OCI-M2 (cell line): Measurements from ENCODE around the gene GALNTL6.

Experiments
- DNase-seq: peaks from one replicate; lab custom pipeline; 2025; ENCODE audit not compliant: unreplicated experiment; lab: John Stamatoyannopoulos, UW

Gene GALNTL6

DNA sequence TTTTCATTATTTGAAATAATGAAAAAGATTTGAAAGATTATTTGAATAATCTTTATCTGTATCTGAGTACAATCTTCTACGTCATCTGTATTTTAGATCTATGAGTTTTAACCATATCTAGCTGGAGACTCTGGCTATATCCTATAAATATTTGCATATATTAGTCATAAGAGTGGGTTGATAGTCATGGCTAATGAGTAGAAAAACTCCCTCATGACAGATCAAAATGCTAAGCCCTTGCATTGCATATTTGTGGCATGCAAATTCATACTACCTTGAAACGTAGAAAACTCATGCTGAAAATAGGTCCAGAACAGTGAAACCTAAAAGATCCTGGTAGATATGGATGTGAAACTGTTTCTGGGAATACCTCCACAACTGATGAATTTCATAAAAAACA lies 291.3 kb downstream of the GALNTL6 start:
- DNase-seq: no peak

- DNase-seq: no peak
Measured at GRCh38 chr4:172105918-172106317, 292.7 kb downstream of the GALNTL6 start.

DNA sequence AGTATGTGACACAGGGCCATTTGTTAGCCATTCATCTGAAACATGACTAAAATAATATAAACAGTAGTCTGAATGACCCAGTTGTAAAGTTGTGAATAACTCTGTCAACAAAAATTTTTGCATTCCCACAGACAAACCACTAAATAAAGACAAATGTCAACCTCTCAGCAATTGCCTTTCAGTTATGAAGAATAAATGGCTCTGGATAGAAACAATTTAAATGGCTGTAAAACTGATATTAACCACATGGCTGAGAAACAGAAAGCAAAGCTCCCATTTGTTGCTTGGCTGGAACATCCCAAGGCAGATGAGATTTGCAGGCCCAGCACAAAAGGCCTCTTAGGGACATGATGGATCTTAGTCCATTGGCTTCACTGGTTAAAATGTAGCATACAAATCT lies 296.3 kb downstream of the GALNTL6 start:
- no peak for DNase-seq

DNA sequence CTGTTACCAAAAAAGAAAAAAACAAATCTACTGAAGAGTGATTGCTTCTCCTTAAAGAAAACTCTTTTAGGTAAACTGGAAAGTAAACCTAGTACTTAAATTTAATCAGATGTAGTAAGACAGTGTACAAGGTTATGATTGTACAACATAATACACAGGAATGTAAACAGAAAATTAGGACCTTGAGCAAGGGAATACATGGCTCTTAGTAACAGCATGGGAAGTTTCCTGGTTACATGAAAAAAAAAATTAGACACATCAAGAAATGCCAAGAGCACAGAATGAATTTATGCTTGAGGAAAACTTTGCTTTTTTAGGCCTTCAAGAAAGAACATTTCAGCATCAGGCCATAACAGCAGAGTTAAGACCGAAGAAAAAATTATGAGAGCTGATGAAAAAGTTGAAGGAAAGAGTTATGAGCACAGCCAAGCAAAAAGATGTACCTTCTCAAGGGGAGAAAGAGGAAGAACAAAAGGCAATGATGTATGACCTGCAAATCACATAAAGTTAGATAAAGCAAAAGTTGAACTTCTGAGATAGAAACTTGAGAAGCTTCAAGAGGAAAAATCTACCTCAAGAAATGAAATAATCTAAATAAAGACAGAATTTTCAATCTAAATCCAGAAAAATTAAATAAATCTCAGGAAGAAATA lies 311.6 kb downstream of the GALNTL6 start:
- DNase-seq: no peak

DNA sequence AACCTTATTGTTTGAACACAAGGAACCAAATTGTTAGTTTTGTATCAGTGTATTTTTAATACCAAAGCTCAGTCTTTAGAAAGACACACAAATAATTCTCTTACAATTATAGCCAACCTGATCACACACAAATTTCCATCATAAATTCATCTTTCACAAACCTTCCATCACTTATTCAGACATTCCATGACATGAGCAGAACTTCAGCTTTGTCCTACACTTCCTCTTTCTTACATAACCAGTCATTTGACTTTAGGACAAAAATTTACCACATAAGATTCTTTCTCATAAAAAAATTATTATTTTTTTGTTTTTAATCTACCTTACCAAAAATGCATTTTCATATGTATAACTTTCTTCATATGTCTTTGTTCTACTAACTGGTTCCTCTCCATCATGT lies 312.2 kb downstream of the GALNTL6 start:
- no peak for DNase-seq

DNA sequence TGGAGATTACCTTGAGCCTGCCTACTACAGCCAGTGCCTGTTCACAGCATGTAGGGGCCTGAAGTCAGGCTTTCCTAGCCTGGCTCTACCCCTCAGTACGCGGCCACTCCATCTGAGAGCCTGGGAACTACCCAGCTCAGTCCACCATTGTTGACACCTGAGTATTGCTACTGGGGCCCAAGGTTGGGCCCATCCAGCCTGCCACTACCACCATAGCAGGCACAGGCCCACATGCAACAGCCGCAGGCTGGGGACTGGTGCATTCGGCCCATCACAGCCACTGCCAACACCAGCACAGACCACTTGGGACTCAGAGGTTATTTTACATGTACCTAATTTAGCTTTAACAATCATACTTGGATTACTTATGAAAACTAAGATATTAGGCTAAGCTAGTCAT lies 314.0 kb downstream of the GALNTL6 start:
- DNase-seq: no peak

- DNase-seq: no peak
Measured at GRCh38 chr4:172129593-172129992, 316.4 kb downstream of the GALNTL6 start.

GRCh38 chr4:172134521-172134920 lies 321.3 kb downstream of the GALNTL6 start:
- no peak for DNase-seq

- no peak for DNase-seq
Measured at GRCh38 chr4:172141025-172141424, 327.8 kb downstream of the GALNTL6 start.

- no peak for DNase-seq
Measured at GRCh38 chr4:172142281-172142741, 329.1 kb downstream of the GALNTL6 start.

DNA sequence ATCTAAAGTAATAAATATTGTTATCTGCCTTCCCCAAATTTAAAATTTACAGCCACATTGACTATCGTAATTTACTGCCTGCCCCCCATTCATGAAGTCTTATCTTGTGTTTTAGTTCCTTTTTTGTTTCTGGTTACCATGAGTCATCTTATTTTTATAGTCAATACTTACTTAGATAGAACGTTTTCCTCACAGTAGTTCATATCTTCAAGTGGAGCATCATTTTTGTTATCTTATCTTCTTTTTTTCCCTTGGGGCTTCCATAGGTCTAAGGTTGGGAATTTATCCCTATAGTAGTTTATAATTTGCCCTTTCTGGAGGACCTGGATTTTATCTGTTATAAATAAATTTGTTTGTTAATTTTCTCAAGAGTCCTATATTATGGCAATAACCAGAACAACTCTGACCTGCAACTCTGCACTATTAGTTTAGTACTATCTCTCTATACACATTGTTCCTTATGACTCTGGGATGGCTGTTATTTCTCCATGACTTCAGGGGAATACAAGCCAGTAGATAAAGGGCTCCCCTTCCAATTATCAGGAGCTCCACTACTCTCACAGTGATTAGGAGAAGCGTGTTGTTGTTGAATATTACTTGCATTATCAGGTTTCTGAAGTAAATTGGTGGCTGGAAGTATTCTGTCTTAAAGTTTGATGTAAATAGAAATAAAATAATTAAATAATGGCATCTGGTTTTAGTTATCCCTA lies 330.6 kb downstream of the GALNTL6 start:
- peak; percentile 50 for DNase-seq

DNA sequence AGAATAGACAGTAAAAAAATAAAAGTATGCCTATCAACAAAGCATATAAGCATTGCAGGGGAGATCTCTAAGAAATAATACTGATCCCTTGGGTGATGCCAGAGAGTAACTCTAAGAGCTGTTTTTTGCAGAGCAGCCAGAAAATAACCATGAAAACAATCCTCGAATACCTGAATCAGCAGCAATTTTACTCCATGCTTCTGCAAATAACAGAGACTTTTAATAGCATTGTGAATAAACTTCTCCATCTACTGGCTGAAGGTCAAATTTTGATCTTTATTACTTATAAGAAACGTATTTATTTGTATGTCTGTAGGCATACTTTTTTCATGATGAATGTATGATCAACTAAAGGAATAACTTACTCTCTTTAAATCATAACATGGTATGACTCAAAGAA lies 334.5 kb downstream of the GALNTL6 start:
- no peak for DNase-seq

DNA sequence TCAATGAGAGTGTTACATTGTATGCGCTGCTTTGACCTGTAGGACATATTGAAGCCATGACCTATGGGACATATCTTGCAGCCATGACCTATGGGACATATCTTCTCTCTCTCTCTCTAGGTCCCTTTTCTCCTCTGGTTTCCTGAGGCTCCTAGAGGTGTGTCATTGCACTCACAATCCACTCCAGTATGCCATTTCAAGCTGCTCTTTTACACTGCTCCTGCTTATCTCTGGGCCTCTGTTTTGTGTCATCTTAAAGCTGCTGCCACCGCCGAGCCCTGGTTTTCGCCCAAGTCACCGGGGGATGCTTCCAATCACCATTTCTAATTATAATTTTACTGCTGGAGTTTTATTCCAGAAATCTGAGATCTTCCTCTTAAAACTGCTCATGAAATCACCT lies 336.1 kb downstream of the GALNTL6 start:
- no peak for DNase-seq

DNA sequence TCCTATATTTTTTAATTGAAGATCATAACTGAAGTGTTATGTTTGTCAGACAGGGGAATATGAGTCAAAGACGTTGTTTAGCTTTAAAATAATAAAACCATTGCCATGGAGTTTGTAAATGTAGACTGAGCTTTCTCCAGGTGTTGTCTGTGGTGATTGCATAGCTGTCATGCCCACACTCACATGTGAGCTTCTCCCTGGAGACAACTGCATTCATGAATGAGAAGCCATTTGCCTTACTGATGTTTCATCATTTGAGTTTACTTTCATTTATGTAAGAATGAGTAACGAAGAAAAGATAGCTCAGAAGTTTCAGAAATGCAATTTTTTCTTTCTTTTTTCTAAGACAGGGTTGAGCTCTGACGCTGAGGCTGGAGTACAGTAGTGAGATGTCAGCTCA lies 339.1 kb downstream of the GALNTL6 start:
- DNase-seq: no peak

- DNase-seq: no peak
Measured at GRCh38 chr4:172153719-172154118, 340.5 kb downstream of the GALNTL6 start.

DNA sequence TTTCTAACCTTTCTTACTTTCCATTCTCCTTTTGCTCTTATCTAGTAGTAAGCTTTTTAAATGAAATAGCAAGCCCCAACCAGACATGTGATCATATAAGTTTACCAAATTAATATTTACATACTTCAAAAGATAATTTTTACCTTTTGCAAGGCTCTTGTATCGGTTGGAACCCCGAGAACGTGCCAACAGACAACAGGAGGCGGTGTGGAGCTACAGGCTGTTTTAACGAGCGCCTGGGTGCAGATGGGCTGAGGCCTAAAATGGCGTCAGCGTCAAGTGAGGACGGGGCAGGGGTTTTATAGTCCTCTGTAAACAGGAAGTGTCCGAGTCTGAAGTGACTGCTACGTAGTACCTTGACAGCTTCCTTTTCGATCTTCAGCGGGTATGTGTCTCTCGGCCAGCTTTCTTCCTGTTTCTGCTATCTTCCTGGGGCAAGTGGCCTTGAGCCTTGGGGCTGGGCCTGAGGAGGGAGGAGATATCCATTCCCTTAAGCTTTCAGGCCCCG lies 342.7 kb downstream of the GALNTL6 start:
- DNase-seq: no peak

DNA sequence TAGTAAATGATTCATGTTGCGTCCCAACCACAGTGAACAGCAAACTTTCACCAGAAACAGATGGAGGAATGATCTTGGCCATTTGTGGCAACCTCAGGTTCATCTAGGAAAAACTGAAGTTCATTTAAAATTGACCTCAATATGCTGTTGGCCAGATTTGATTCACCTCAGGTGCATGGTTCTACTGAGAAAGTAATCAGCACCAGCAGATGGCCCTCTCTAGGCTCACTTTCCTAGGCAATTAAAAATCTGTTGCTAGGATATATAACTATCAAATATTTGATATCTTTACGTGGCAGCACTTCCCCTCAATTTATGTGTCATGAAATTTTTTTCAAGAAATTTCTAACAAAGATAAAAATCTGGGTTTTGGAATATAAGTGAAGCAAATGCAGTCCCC lies 344.7 kb downstream of the GALNTL6 start:
- DNase-seq: no peak

GRCh38 chr4:172163215-172163614 lies 350.0 kb downstream of the GALNTL6 start:
- no peak for DNase-seq

GRCh38 chr4:172168888-172169287 lies 355.7 kb downstream of the GALNTL6 start:
- no peak for DNase-seq

DNA sequence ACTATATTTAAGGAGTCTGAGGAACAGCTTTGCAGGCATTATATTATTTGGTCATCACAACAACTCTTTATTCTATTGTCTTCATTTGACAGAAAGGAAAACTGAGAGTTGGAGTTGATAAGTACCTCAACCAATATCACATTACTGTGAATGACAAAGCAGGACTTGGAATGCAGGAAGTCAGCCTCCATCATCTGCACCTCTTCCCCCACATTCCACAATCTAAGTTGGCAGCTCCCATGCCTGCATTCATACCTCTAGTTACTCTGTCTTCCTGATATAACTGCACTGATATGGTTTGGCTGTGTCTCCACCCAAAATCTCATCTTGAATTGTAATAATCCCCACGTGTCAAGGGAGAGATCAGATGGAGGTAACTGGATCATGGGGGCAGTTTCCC lies 356.7 kb downstream of the GALNTL6 start:
- DNase-seq: no peak

GRCh38 chr4:172173206-172173605 lies 360.0 kb downstream of the GALNTL6 start:
- DNase-seq: no peak

- no peak for DNase-seq
Measured at GRCh38 chr4:172177382-172177781, 364.2 kb downstream of the GALNTL6 start.
